ENCODE data around the gene KMT2D.

- TF ChIP-seq POLR2A (IDR thresholded peaks at IDR 0.05) (no peak), CTCF (IDR thresholded peaks at IDR 0.05) (no peak), POLR2AphosphoS5 (IDR thresholded peaks at IDR 0.05; ENCODE audit: insufficient read depth in 1 of 2, low read depth in 1 of 2) (no peak)
These were observed 5.5 kb downstream of the KMT2D start for GRCh38 chr12:49055092-49055491.
